GM21390 (cell line): Measurements from ENCODE around the gene TLE3.

Experiments used
- ATAC-seq: cut with Tn5 transposase; IDR thresholded peaks from one replicate; pipeline ENCODE4 v1.9.1; 2021; ENCODE audit not compliant: unreplicated experiment

TLE3 gene

GRCh38 chr15:70084461-70084860 is 13.3 kb downstream of the TLE3 start:
- ATAC-seq: no peak

DNA sequence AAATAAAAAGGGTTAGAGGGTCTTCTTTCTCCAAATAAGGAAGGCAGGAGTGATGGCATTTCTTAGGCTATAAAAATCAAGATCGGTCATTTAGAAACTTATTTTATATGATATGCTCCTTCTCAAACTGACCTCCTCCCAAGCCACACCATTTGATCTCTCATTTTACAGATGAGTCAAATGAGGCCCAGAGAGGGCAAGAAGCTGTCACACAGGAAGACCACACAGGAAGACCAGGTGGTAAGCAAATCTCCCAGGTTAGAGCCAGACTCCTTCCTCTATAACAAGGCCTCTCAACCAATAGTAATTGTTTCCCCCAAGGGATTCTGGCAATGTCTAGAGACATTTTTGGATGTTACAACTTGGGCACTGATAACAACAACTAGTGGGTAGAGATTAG is 13.8 kb downstream of the TLE3 start:
- peak; percentile 80 for ATAC-seq

GRCh38 chr15:70083418-70083817 is 14.3 kb downstream of the TLE3 start:
- ATAC-seq: no peak

DNA sequence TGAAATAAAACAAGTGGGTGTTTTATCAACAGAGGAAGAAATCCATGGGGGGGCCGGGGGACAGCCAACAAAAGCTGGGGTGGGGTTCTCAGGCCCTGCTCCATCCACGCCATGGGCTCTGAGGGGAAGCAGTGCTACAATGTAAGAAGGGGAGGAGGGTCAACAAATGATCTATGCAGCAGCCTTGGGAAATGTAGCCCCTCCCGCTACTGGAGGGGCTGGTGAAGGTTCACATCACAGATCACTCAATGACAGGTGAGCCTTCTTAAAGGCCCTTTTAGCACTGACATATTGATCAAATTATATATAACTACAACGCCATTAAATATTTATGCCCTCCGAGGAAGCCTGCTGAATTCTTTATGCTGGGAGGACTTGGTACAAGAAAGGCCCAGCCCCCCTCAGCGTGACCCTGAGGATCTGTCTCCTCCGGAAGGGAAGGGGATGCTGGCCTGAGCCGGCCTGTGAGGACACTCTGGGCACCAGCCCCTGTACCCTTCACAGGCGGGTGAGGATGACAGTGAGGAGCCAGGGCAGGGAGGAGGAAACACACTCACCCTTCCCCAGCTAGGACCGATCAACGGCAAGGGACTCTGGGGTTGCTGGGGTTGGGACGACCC is 15.3 kb downstream of the TLE3 start:
- ATAC-seq: no peak

GRCh38 chr15:70081612-70082011 is 16.1 kb downstream of the TLE3 start:
- no peak for ATAC-seq

- ATAC-seq: no peak
Observed at GRCh38 chr15:70080347-70080746, 17.4 kb downstream of the TLE3 start.

DNA sequence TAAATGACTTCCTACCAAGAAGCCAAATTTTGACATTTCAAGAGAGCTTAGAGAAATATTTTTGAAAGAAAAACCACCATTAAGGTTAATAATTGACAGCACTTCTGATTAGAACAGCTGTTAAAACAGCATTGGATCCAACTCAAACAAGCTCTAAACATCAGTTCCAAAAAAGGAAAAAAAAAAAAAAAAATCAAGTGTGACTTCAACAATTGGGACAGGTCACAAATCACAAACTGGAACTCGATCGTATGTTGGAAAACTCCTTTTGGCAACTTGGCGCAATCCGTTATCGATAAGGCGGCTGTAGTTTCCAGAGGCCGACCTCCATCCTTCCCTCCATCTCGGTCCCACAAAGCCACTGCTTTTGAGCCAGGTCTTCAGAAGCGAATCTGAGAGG is 17.8 kb downstream of the TLE3 start:
- no peak for ATAC-seq

DNA sequence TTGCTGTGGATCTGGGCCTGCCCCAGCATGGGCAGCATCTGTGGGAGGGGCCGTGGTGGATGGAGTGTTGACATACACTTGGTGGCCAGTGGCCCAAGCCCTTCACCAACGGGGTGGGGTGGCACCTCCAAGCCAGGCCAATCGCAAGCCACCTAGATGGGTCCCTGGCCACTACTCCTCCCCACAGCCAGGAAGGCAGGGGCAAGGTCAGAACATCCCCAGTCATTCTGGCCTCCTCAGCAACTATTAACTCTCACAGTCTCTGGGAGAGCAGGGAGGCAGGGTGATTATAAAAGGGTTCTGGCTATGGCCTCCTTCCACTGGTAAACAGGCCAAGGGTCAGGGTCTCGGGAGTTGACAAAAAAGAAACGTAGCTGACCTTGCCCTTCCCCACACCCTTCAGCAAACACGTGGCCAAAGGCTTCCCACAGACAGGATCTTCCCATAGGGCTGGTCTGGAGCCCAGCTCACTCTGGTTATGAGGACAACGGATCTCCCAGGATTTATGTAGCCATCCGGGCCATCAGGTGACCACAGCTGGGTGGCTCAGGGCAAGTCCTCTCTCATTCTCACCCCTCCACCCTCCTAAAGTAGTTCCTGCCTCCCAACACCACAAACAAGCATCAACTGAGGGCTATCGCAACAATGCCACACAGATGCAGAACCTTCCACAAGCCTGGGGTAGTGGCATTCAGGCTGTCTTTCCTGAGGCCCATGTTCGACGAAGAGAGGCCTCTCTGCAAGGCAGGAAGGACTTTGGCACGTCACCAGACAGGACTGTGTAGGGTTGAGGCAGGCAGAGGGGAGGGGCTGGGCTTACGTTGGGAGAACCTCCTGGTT is 18.9 kb downstream of the TLE3 start:
- no peak for ATAC-seq

DNA sequence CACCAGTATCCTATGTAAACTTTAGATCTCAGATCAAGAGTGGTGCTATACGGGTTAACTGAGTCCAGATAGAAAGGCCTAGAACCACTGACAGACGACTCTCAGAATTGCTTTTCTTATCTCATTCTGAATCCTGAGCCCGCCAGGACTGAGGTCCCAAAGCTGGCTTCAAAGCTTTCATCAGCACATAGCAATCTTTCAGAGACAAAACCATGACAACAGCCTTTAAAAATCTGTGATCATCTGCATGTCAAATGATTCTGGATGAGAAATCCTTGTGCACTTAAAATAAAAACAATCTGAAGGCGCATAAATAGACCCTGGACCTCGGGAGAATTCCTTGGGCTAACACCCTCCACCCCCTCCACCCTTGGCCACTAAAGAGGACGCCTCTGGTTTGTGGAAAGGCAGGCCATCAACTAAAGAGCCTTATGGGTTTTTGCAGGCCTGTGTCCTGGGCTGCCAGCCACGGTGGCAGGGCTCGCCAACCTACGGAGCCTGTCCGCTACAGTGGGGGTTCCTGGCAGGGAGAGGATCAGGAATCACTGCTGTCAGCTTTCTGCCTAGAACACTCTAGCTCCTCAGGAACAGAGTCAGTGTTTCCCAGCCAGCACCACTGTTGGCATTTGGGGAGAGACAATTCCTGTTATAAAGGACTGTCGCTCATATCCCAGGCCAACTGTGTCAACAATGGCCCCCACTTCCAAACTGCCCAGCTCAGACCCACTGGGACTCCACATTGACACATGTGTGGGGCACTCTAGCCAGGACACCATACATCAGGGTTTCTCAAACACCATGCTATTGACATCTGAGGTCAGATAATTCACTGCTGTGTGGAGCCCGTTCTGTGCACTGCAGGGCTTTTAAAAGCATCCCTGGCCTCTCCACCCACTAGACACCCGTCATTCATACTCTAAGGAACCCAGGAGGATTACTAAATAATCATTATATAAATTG is 20.2 kb downstream of the TLE3 start:
- ATAC-seq: no peak

GRCh38 chr15:70074380-70074779 is 23.3 kb downstream of the TLE3 start:
- ATAC-seq: no peak

- ATAC-seq: no peak
Observed at GRCh38 chr15:70072479-70072878, 25.2 kb downstream of the TLE3 start.

- ATAC-seq: no peak
Observed at GRCh38 chr15:70071799-70072198, 25.9 kb downstream of the TLE3 start.

GRCh38 chr15:70069716-70070115 is 28.0 kb downstream of the TLE3 start:
- ATAC-seq: no peak

DNA sequence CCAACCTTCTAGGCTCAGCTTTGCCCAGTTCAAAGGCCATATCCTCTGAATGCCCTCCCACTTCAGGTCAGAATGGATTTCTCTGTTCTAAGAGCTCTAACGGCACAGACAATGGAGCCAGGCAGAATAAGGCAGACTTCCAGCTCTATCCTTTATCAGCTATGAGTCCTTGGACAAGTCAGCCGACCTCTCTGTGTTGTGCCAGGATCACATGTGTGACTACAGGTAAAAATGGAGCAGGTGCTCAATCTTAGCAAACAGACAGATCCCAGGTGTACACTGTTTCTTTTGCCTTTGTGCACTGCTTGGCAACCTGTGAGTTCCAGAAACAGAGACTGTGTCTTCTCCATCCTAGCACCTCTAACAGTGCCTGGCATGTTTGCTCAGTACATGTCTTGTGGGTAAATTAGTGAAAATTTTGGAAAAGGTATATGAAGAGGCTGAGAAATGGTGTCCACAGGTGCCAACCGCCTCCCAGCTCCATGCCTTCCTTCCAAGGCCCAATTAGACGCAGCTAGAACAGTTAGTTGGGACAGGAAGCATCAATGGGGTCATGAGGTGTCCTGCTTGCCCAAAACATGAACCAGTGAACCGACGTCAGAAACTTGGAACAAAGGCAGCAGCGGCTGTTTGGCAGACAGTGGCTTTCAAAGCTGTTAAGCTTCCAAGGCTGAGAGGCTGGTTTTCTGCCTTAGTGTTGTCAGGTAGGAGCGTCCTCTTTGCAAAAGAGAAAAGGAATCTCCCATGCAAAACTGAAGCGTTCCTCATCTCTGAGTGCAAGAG is 28.7 kb downstream of the TLE3 start:
- ATAC-seq: no peak

- ATAC-seq: no peak
Observed at GRCh38 chr15:70067681-70068080, 30.0 kb downstream of the TLE3 start.

- ATAC-seq: no peak
Observed at GRCh38 chr15:70067011-70067410, 30.7 kb downstream of the TLE3 start.

DNA sequence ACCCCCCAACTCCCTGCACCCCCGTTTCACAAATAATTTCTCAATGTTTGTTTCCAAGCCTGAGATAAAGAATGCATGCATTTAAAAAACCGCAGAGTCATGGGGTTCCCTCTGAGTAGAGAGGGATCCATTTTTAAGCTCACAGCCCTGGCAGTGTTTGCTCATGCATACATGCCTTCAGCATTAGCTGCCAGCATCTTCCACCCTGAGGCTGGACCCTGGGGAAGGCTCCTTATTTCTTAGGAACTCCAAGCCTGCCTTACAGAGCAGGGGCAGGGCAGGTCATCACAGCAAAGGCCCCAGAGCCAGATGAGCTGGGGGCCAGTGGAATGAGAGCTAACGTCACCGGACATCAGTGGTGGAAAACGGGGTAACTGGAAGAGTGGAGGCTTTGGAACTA is 31.3 kb downstream of the TLE3 start:
- no peak for ATAC-seq

- ATAC-seq: no peak
Observed at GRCh38 chr15:70066004-70066403, 31.7 kb downstream of the TLE3 start.

DNA sequence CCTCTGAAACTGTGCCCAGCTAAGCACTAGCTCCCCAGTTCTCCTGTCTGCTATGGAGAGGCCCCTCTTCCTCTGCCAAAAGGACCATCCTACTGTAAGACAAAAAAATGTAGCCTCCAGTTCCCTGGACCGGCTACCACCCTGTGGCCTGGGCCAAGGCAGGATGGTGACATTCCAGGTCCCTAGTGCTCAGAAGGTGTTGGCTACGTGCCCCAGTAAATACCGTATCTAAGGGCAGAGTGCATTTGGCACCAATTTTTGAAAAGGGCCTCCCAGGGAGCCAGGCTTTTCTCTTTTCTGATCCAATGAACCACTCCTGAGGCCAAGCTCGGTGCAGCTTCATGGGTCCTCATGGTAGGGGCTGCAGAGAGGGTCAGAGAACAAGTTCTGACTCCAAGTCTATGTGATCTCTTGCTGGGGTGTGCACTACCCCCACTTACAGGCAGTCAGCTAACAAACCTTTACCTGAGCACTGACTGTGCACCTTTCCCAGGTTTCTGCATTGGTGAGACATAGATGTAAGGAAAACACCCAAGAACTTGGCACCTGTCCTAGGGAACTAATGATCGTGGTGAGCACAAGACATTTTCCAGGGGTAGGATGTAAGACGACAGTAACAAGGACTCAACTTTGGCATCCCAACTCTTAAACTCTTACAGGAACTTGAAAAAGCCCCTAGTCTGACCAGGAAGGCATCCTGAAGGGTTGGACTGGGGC is 32.6 kb downstream of the TLE3 start:
- ATAC-seq: no peak

- ATAC-seq: no peak
Observed at GRCh38 chr15:70064441-70064840, 33.3 kb downstream of the TLE3 start.
